Activated CD4-positive, alpha-beta memory T cell treated with anti-CD3 and anti-CD28 coated beads, Interleukin-2, amount 10 ng/mL, durations not matched to agents 7 days and 5 days (primary cell): ENCODE results near the gene EPS8. TPM values are rescaled to one million over a fixed set of nuclear protein-coding genes. Genes with fewer than 3 reads are reported as not detected.

ENCODE experiments used
- CTCF ChIA-PET: fragments of 350-600 bp; sonication (Branson Sonifier 250); formaldehyde crosslinking; loops from one replicate; lab custom pipeline; 2021; ENCODE audit warnings: antibody characterized with exemption, inconsistent platforms; lab: Charles Lee
- POLR2A ChIA-PET: fragments of 350-600 bp; sonication (Branson Sonifier 250); formaldehyde crosslinking; loops from one replicate; lab custom pipeline; 2021; ENCODE audit warnings: antibody characterized with exemption; lab: Charles Lee
- DNase-seq: peaks from one replicate; pipeline ENCODE4 v3.0.0-alpha.2; 2020
- H3K27ac Mint-ChIP-seq: one replicate; pipeline ENCODE4 v1.8.0; 2021; ENCODE audit warnings: mild to moderate bottlenecking, mixed read lengths
- H3K27me3 Mint-ChIP-seq: one replicate; pipeline ENCODE4 v1.8.0; 2021; ENCODE audit warnings: mixed read lengths
- H3K36me3 Mint-ChIP-seq: one replicate; pipeline ENCODE4 v1.8.0; 2021; ENCODE audit warnings: low read depth, mixed read lengths
- H3K4me1 Mint-ChIP-seq: one replicate; pipeline ENCODE4 v1.8.0; 2021; ENCODE audit warnings: mixed read lengths
- H3K4me3 Mint-ChIP-seq: one replicate; pipeline ENCODE4 v1.8.0; 2021; ENCODE audit warnings: mild to moderate bottlenecking, mixed read lengths
- H3K9me3 Mint-ChIP-seq: one replicate; pipeline ENCODE4 v1.8.0; 2021; ENCODE audit warnings: mixed read lengths
- total RNA-seq, 2 experiments: library from RNA; stranded (reverse); gene quantifications; one replicate each; pipeline ENCODE4 v1.2.3, GENCODE V29; 2021

The EPS8 gene
- total RNA-seq, 2 experiments from 2014 or later = 3.1 to 4.7 TPM

- H3K36me3 Mint-ChIP-seq = peaks cover 2% of the 10 kb centered on the region
- H3K27me3 Mint-ChIP-seq = peaks cover 5% of the 10 kb centered on the region
- ChIA-PET CTCF (interaction anchor here (0.6 to 11.2 kb wide), 39 partner anchors 8 to 357 kb away, joined by 3 to 373 read pairs (median 4); partner anchors contain the start of gene DERA), POLR2A (interaction anchor here (0.6 to 2.5 kb wide), 3 partner anchors 14 to 52 kb away, joined by 3 to 13 read pairs (median 5); no protein-coding TSS in a partner anchor)
- peaks cover 12% of the 10 kb centered on the region for H3K4me1 Mint-ChIP-seq
- DNase-seq = peak; percentile 31
- H3K4me3 Mint-ChIP-seq = no peak overlapping the region
- H3K9me3 Mint-ChIP-seq = no peaks in the 10 kb centered on the region
- H3K27ac Mint-ChIP-seq = no peak overlapping the region
Measured at GRCh38 chr12:15584366-15585041, 204.7 kb downstream of the EPS8 start.

DNA sequence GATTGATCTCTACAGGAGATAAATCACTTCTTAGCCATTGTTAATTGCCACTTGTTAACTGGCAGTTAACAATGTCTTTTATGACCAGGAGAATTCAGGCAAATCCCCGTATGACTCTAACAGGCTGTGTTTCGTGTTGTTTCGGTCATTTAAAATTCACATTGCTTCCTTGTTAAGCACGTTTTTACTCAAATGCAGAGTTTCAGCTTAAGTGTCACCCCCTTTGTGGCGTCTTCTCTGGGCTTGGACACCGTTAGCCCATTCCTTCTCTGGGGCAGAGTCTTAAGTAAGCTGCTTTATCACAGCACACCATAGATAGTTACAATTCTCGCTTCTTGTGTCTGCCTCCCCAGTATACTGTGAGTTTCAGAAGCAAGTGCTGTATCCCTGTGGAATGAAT lies 205.4 kb downstream of the EPS8 start:
- H3K4me3 Mint-ChIP-seq = no peak overlapping the region
- peaks cover 5% of the 10 kb centered on the region for H3K27me3 Mint-ChIP-seq
- CTCF ChIA-PET = interaction anchor here (0.5 to 11.2 kb wide), 20 partner anchors 9 to 356 kb away, joined by 3 to 373 read pairs (median 8); partner anchors contain the start of gene DERA
- H3K36me3 Mint-ChIP-seq = peaks cover 2% of the 10 kb centered on the region
- POLR2A ChIA-PET = interaction anchor here (0.6 to 2.5 kb wide), 3 partner anchors 13 to 51 kb away, joined by 3 to 13 read pairs (median 5); no protein-coding TSS in a partner anchor
- H3K4me1 Mint-ChIP-seq = peaks cover 12% of the 10 kb centered on the region
- H3K9me3 Mint-ChIP-seq = no peaks in the 10 kb centered on the region
- no peak overlapping the region for H3K27ac Mint-ChIP-seq
- no peak for DNase-seq

- no peak overlapping the region for H3K4me3 Mint-ChIP-seq
- H3K9me3 Mint-ChIP-seq = no peaks in the 10 kb centered on the region
- H3K27me3 Mint-ChIP-seq = peaks cover 5% of the 10 kb centered on the region
- ChIA-PET POLR2A (interaction anchor here (1.6 kb wide), 1 partner anchor 19 kb away, joined by 4 read pairs; no protein-coding TSS in a partner anchor), CTCF (interaction anchor here (0.7 to 11.2 kb wide), 2 partner anchors 49 to 227 kb away, joined by 3 to 373 read pairs; no protein-coding TSS in a partner anchor)
- H3K4me1 Mint-ChIP-seq = peaks cover 12% of the 10 kb centered on the region
- H3K36me3 Mint-ChIP-seq = peaks cover 2% of the 10 kb centered on the region
- DNase-seq = no peak
- H3K27ac Mint-ChIP-seq = peak overlapping the region; percentile 30
Measured at GRCh38 chr12:15581006-15581405, 208.2 kb downstream of the EPS8 start.

DNA sequence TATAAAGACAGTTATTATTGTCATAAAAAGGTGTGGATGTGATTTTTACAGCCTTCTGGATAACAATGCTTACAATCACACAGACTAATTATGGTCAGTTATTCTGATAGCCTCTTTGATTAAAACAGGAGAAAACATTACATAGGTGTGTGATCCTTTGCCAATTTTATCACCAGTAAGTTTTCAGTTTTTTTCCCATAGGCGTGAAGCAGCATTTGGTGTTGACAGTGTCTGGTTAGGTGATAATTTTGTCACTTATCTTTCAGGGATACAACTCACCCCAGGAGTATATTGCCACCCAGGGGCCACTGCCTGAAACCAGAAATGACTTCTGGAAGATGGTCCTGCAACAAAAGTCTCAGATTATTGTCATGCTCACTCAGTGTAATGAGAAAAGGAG lies 208.8 kb downstream of the EPS8 start:
- POLR2A ChIA-PET = interaction anchor here (1.6 kb wide), 1 partner anchor 18 kb away, joined by 4 read pairs; no protein-coding TSS in a partner anchor
- H3K4me1 Mint-ChIP-seq = peaks cover 13% of the 10 kb centered on the region
- H3K27me3 Mint-ChIP-seq = peaks cover 5% of the 10 kb centered on the region

DNA sequence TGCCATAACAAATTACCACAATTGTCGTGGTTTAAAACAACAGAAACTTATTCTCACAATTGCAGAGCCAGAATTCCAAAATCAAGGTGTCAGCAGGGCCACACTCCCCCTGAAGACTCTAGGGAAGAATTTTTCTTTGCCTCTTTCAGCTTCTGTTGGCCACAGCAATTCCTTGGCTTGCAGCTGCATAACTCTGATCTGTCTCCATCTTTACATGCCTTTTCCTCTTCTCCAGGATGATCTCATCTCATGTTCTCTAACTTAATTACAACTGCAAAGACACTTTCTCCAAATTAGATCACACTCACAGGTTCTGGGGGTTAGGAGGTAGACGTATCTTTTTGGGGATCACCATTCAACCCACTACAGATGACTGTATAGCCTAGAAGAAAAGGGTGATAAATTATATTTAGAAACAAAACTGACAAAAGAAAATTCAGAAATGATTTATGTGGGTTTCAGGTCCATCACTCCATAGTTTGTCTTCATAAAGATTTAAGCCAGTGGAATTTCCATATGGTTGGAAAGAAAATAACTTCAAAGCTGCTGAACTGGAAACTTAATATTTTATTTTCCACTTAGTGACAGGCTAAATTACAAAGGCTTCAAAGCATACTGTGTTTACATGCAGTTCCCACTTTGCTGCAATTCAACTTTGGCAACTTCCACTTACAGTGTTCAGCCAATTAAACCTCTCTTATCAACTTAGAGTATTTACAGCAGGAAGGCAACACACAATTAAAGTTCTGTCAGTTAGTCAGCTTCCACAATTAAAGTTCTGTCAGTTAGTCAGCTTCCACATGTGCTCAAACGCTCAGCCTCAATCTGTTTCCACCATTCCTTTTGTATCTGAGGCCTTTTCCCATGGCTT lies 213.3 kb downstream of the EPS8 start:
- POLR2A ChIA-PET = no interaction called here
- Mint-ChIP-seq H3K27me3 (no peaks in the 10 kb centered on the region), H3K4me1 (peaks cover 16% of the 10 kb centered on the region), H3K9me3 (peaks cover 2% of the 10 kb centered on the region), H3K36me3 (peaks cover 8% of the 10 kb centered on the region), H3K4me3 (no peak overlapping the region), H3K27ac (no peak overlapping the region)
- no peak for DNase-seq
- CTCF ChIA-PET = interaction anchor here (1.0 kb wide), 1 partner anchor 9 kb away, joined by 4 read pairs; no protein-coding TSS in a partner anchor

More for the DNA sequence above, 208.8 kb downstream of the EPS8 start:
- H3K4me3 Mint-ChIP-seq = no peak overlapping the region
- peaks cover 4% of the 10 kb centered on the region for H3K36me3 Mint-ChIP-seq
- peak overlapping the region; percentile 30 for H3K27ac Mint-ChIP-seq
- peaks cover 2% of the 10 kb centered on the region for H3K9me3 Mint-ChIP-seq
- CTCF ChIA-PET = interaction anchor here (0.7 to 11.2 kb wide), 2 partner anchors 49 to 227 kb away, joined by 3 to 373 read pairs; no protein-coding TSS in a partner anchor
- DNase-seq = peak; percentile 36

DNA sequence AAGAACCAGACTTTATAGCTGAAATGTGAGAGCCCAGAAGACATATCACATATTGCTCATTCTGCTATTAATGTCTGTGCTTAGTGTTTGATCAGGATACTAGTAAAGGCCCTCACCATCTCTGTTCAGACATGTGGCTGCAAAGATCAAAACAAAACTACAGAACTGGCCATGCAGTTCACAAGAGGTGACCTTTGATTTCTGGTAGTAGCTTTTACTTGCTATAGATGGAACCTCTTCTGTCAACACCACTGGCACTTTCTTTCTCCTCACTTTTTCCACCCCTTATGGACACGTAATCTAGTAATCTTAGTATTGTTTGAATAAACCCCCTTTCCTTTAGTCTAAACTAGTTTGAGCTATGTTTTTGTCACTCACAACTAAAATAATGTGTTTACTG lies 214.8 kb downstream of the EPS8 start:
- Mint-ChIP-seq H3K4me1 (peaks cover 24% of the 10 kb centered on the region), H3K4me3 (no peak overlapping the region), H3K27ac (no peak overlapping the region), H3K36me3 (peaks cover 8% of the 10 kb centered on the region), H3K9me3 (peaks cover 2% of the 10 kb centered on the region), H3K27me3 (no peaks in the 10 kb centered on the region)
- ChIA-PET POLR2A (interaction anchor here (1.0 to 1.2 kb wide), 5 partner anchors 10 to 40 kb away, joined by 3 to 4 read pairs (median 3); no protein-coding TSS in a partner anchor), CTCF (interaction anchor here (1.4 to 1.9 kb wide), 3 partner anchors 9 to 42 kb away, joined by 5 to 10 read pairs (median 5); no protein-coding TSS in a partner anchor)
- no peak for DNase-seq

Other genes with a start within 250 kb of the EPS8 start
- gene STRAP, start 93.0 kb upstream of the EPS8 start, total RNA-seq = 10 to 100 TPM; 75.5 to 79.8 TPM
- gene DERA, start 121.9 kb upstream of the EPS8 start, total RNA-seq = 10 to 100 TPM; 21.3 to 24.4 TPM